Liver (tissue), 9 donors: ENCODE data around the gene TUBA4B. TPM values are rescaled to one million over a fixed set of nuclear protein-coding genes. Genes with fewer than 3 reads are reported as not detected.
A peak's percentile ranks its signal among the peaks of the same experiment; 100 is the strongest.

Source experiments
- DNase-seq: peaks from one replicate; pipeline ENCODE4 v3.0.0-alpha.2; 2017; ENCODE audit warnings: low spot score
- H3K27ac ChIP-seq, 2 donors: one replicate each; pipeline ENCODE4 v1.7.0; 2013; ENCODE audit warnings: inconsistent platforms in 2 of 2, low read length in 2 of 2, control low read depth in 1 of 2, low read depth in 1 of 2, mild to moderate bottlenecking in 1 of 2
- H3K27me3 ChIP-seq, 4 donors: one replicate each; pipeline versions ENCODE4 v1.6.1 to v1.7.0; 2013; ENCODE audit warnings: low read length in 3 of 4, inconsistent platforms in 1 of 4, mild to moderate bottlenecking in 1 of 4, moderate library complexity in 1 of 4; ENCODE audit not compliant: control insufficient read depth in 4 of 4, insufficient read depth in 4 of 4
- H3K36me3 ChIP-seq, 4 donors: one replicate each; pipeline versions ENCODE4 v1.6.1 to v1.7.0; 2013; ENCODE audit warnings: low read length in 3 of 4, mild to moderate bottlenecking in 3 of 4, low read depth in 1 of 4, moderate library complexity in 1 of 4; ENCODE audit not compliant: control insufficient read depth in 4 of 4, insufficient read depth in 3 of 4
- H3K4me1 ChIP-seq, 4 donors: one replicate each; pipeline versions ENCODE4 v1.6.1 to v1.7.0; 2013; ENCODE audit warnings: low read length in 3 of 4, mild to moderate bottlenecking in 3 of 4, moderate library complexity in 1 of 4; ENCODE audit not compliant: control insufficient read depth in 4 of 4, insufficient read depth in 4 of 4
- H3K4me3 ChIP-seq, 3 donors: one replicate each; pipeline versions ENCODE4 v1.6.1 to v1.7.0; 2013; ENCODE audit warnings: low read length in 3 of 3, control low read depth in 1 of 3, low read depth in 1 of 3, mild to moderate bottlenecking in 1 of 3
- H3K9ac ChIP-seq, 2 donors: one replicate each; pipeline ENCODE4 v1.7.0; 2013; ENCODE audit warnings: low read length in 2 of 2, mild to moderate bottlenecking in 2 of 2, moderate library complexity in 2 of 2, control low read depth in 1 of 2, low read depth in 1 of 2
- H3K9me3 ChIP-seq, 4 donors: one replicate each; pipeline versions ENCODE4 v1.6.1 to v1.7.0; 2013; ENCODE audit warnings: low read length in 3 of 4; ENCODE audit not compliant: control insufficient read depth in 4 of 4
- CTCF ChIP-seq: fragments of 150-350 bp; IDR thresholded peaks from 2 replicates; pipeline ENCODE4 v1.5.1; 2017; ENCODE audit warnings: improper control_type of control experiment, low read depth, low read length; ENCODE audit not compliant: missing input control
- EGR1 ChIP-seq, 2 donors: IDR thresholded peaks; 2 replicates each; pipeline ENCODE4 v1.6.1; 2016 to 2018; ENCODE audit warnings: antibody characterized with exemption in 2 of 2, low read depth in 2 of 2
- FOXA1 ChIP-seq: IDR thresholded peaks from 2 replicates; pipeline ENCODE4 v1.6.1; 2016; ENCODE audit warnings: antibody characterized with exemption
- FOXA2 ChIP-seq: IDR thresholded peaks from 2 replicates; pipeline ENCODE4 v1.6.1; 2016; ENCODE audit warnings: antibody characterized with exemption
- GABPA ChIP-seq, 2 donors: IDR thresholded peaks in 1 of 2; conservative IDR thresholded peaks in 1 of 2; 2 replicates each; pipeline ENCODE4 v1.6.1; 2016; ENCODE audit warnings: antibody characterized with exemption in 2 of 2, mild to moderate bottlenecking in 1 of 2, moderate library complexity in 1 of 2
- HNF4A ChIP-seq, 2 donors: conservative IDR thresholded peaks; 2 replicates each; pipeline ENCODE4 v1.6.1; 2016; ENCODE audit warnings: antibody characterized with exemption in 2 of 2, mild to moderate bottlenecking in 2 of 2
- HNF4G ChIP-seq: IDR thresholded peaks from 2 replicates; pipeline ENCODE4 v1.6.1; 2016; ENCODE audit warnings: antibody characterized with exemption
- JUND ChIP-seq, 2 donors: IDR thresholded peaks; 2 replicates each; pipeline ENCODE4 v1.6.1; 2016; ENCODE audit warnings: antibody characterized with exemption in 2 of 2
- MAX ChIP-seq: IDR thresholded peaks from 2 replicates; pipeline ENCODE4 v1.6.1; 2016; ENCODE audit warnings: antibody characterized with exemption
- NR2F2 ChIP-seq: IDR thresholded peaks from 2 replicates; pipeline ENCODE4 v1.6.1; 2016; ENCODE audit warnings: antibody characterized with exemption
- RAD21 ChIP-seq, 2 donors: IDR thresholded peaks; 2 replicates each; pipeline ENCODE4 v1.6.1; 2016; ENCODE audit warnings: antibody characterized with exemption in 2 of 2, mild to moderate bottlenecking in 2 of 2
- REST ChIP-seq: IDR thresholded peaks from 2 replicates; pipeline ENCODE4 v1.6.1; 2016; ENCODE audit warnings: antibody characterized with exemption, mild to moderate bottlenecking
- RXRA ChIP-seq, 2 donors: IDR thresholded peaks; 2 replicates each; pipeline ENCODE4 v1.6.1; 2017 to 2018; ENCODE audit warnings: antibody characterized with exemption in 2 of 2, mild to moderate bottlenecking in 1 of 2
- SP1 ChIP-seq: IDR thresholded peaks from 2 replicates; pipeline ENCODE4 v1.6.1; 2018; ENCODE audit warnings: antibody characterized with exemption, mild to moderate bottlenecking
- TAF1 ChIP-seq: conservative IDR thresholded peaks from 2 replicates; pipeline ENCODE4 v1.6.1; 2016; ENCODE audit warnings: antibody characterized with exemption, mild to moderate bottlenecking
- YY1 ChIP-seq: IDR thresholded peaks from 2 replicates; pipeline ENCODE4 v1.6.1; 2016; ENCODE audit warnings: antibody characterized with exemption, mild to moderate bottlenecking
- WGBS: extraction: QIAGEN DNeasy Blood & Tissue Kit; methylation state at CpG from one replicate; pipeline ENCODE4 v1.1.7; 2013; 5-methylcytosine and 5-hydroxymethylcytosine counted together
- polyA plus RNA-seq, 2 donors: library from polyadenylated mRNA; stranded (reverse) in 1 of 2; unstranded in 1 of 2; fragments of 200-250 nt in 1 of 2; fragments of >200 nt in 1 of 2; fragmentation: Nextera tagmentation in 1 of 2; extraction: Ambion mirVana in 1 of 2; gene quantifications; one replicate each; pipeline versions ENCODE4 v1.2.1 to v1.2.3, GENCODE V29; 2013 to 2015
- total RNA-seq, 2 donors: library from RNA; depleted of rRNA; stranded (reverse); fragments of >200 nt; gene quantifications; one replicate each; pipeline ENCODE4 v1.2.3, GENCODE V29; 2014
- TF ChIP-seq, protein P1 (sequence below): IDR thresholded peaks from 2 replicates; pipeline ENCODE4 v1.6.1; 2016; ENCODE audit warnings: antibody characterized with exemption
- TF ChIP-seq, protein P2 (sequence below): IDR thresholded peaks from 2 replicates; pipeline ENCODE4 v1.6.1; 2016; ENCODE audit warnings: antibody characterized with exemption
- donor health status: healthy.
- donor health status: healthy.
- donor health status: healthy.
- donor health status: healthy.
- donor health status: healthy.

TUBA4B gene
- total and polyA plus RNA-seq, 4 donors, result 0.08 to 0.20 (median 0.19) TPM; not detected in 1

GRCh38 chr2:219205165-219205538 lies 47.9 kb upstream of the TUBA4B start (continued):
- TF ChIP-seq HNF4G (no peak), NR2F2 (no peak), MAX (no peak), YY1 (no peak), TAF1 (no peak)
- TF ChIP-seq, protein P1, sequence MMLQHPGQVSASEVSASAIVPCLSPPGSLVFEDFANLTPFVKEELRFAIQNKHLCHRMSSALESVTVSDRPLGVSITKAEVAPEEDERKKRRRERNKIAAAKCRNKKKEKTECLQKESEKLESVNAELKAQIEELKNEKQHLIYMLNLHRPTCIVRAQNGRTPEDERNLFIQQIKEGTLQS, result no peak

GRCh38 chr2:219205981-219206327 lies 47.1 kb upstream of the TUBA4B start:
- H3K9me3 ChIP-seq, result no peaks in the 10 kb centered on the region
- TF ChIP-seq RAD21 (IDR thresholded peaks at IDR 0.05) (no peak), GABPA (IDR thresholded peaks at IDR 0.05 in 1 of 2, conservative IDR thresholded peaks at IDR 0.05 in 1 of 2) (no peak), JUND (IDR thresholded peaks at IDR 0.05) (no peak), RXRA (IDR thresholded peaks at IDR 0.05) (no peak), REST (no peak), HNF4G (no peak), FOXA1 (no peak), FOXA2 (no peak), TAF1 (no peak), MAX (no peak), SP1 (no peak), YY1 (no peak), NR2F2 (no peak), EGR1 (IDR thresholded peaks at IDR 0.05; ENCODE audit: low read depth in 2 of 2) (no peak), CTCF (no peak), HNF4A (conservative IDR thresholded peaks at IDR 0.05) (no peak)
- TF ChIP-seq, protein P2, sequence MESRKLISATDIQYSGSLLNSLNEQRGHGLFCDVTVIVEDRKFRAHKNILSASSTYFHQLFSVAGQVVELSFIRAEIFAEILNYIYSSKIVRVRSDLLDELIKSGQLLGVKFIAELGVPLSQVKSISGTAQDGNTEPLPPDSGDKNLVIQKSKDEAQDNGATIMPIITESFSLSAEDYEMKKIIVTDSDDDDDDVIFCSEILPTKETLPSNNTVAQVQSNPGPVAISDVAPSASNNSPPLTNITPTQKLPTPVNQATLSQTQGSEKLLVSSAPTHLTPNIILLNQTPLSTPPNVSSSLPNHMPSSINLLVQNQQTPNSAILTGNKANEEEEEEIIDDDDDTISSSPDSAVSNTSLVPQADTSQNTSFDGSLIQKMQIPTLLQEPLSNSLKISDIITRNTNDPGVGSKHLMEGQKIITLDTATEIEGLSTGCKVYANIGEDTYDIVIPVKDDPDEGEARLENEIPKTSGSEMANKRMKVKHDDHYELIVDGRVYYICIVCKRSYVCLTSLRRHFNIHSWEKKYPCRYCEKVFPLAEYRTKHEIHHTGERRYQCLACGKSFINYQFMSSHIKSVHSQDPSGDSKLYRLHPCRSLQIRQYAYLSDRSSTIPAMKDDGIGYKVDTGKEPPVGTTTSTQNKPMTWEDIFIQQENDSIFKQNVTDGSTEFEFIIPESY, result no peak
- TF ChIP-seq, protein P1, result no peak

More at GRCh38 chr2:219205981-219206327, 47.1 kb upstream of the TUBA4B start:
- no peaks in the 10 kb centered on the region for H3K27me3 ChIP-seq
- H3K9ac ChIP-seq, result peak overlapping the region; percentile 89 to 97
- H3K4me3 ChIP-seq, result peak overlapping the region; percentile 78 to 95 (median 84)
- peak overlapping the region; percentile 95 to 97 for H3K27ac ChIP-seq
- peaks cover 2 to 16% (median 8%) of the 10 kb centered on the region in 4 donors for H3K36me3 ChIP-seq
- H3K4me1 ChIP-seq, result peaks cover 3 to 26% (median 23%) of the 10 kb centered on the region in 4 donors
- DNase-seq, result no peak
- 22% methylated on average over 7 of the region's 7 CpGs for WGBS
